LNCAP (cell line): Measurements from ENCODE around the gene CCDC9.

Experiments used
- CTCF ChIP-seq: fragments of 450-650 bp; IDR thresholded peaks from 2 replicates; pipeline ENCODE4 v1.5.1; 2017; ENCODE audit warnings: mild to moderate bottlenecking

CCDC9 gene

GRCh38 chr19:47309038-47309437 is 52.7 kb downstream of the CCDC9 start:
- TF ChIP-seq CTCF = no peak

GRCh38 chr19:47309608-47310007 is 53.3 kb downstream of the CCDC9 start, which contains the start of gene C5AR1:
Gene C5AR1, plus strand, starts transcription at chr19:47309861. Its CDS starts 35 bp downstream, at chr19:47309896.
- TF ChIP-seq CTCF = no peak

DNA sequence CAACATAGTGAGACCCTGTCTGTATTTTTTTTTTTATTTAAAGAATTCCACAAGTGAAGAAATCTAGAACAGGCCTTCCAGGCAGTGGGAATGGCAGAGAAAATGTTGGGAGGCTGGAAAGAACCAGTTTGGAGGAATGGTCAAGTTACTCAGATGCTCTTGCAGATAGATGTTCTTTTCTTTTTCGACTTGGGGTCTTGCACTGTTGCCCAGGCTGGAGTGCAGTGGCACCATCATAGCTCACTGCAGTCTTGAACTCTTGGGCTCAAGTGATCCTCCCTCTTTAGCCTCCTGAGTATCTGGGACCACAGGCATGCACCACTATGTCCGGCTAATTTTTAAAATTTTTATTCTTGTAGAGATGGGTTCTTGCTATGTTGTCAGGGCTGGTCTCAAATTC is 54.0 kb downstream of the CCDC9 start:
- TF ChIP-seq CTCF = no peak

GRCh38 chr19:47310819-47311218 is 54.5 kb downstream of the CCDC9 start:
- TF ChIP-seq CTCF = no peak

DNA sequence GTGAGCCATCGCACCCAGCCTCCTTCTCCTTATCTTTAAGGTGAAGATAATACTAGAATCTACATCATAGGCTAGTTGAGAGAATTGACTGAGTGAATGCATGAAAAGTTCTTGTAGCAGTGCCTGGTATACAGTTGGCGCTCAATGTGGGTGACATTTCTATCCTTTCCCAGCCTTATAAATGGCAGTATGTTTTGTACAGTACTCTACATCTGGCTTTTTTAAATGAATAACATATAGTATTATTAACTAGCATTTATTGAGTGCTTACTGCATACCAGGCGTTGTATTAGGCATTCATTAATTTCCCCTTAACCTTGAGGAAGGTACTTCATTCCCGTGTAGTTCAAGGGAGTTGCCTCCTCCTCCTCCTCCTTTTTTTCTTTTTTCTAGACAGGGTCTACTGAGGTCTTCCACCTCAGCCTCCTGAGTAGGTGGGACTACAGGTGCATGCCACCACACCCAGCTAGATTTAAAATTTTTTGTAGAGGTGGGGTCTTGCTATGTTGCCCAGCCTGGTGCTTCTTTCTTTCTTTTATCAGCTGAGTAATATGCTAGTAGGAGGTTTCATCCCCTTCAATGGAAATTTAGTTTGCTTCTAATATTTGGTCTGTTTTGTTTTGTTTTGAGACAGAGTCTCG is 56.2 kb downstream of the CCDC9 start:
- no peak for TF ChIP-seq CTCF

DNA sequence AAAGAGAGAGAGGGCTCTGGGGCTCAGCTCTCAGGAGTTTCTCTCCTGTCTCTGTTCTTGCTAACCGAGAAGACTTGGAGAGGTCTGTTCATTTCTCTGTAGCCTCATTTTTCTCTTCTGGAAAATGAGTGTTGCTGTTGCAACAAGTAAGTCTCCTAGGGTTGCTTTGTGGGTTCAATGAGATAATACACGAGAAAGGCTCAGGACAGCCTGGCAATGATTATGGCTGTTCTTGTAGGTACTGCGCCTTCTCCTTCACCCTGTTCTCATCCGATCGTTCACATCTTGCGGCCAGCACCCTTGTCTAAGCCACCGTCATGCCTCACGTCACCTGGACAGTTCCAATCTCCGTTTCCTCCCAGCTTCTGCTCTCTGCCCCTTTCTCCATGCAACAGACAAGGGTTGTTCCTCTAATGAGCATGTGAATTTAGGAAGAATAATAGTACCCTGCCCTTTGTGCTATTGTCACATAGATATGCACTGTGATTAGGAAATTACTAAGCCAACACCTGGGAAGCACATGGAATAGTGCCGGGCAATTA is 57.5 kb downstream of the CCDC9 start:
- no peak for TF ChIP-seq CTCF

DNA sequence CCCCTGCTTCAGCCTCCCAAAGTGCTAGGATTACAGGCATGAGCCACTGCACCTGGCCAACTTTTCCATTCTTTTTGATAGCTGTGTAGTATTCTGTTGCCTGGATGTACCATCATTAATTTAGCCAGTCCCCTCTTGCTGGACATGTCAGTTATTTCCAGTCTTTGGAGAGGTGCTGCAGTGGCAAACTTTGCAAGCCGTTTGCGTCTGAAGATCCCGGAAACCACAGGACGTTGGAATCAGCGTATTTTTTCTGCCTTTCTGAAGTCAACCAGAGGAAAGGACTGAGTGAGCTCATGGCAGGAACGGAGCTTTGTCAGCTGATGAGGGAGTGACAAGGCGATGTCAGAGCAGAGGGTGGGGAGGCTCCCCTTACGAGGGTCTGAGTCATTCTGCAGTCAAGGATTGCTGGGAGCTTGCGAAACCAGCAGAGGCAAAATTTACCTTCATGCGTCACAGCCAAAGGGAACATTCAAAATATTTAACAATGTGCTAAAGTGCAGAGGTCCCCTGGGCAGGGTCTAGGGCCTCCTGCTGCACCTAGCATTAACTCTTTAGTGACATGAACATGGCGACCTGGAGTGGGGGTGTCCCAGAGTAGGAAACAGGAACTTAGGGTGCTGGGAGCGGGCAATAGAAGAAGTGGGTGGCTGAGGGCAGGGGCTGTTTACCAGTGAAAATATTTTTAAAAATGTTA is 58.9 kb downstream of the CCDC9 start:
- TF ChIP-seq CTCF = no peak
